Mucosa of stomach (tissue), 1 donor: Measurements from ENCODE around the gene OR7G2.
"Not testable (repeated sequence)": the region's sequence is repeated elsewhere in the genome, so short reads cannot be mapped to it uniquely, and the experiment has no call there.

ENCODE experiments used
- H3K27me3 ChIP-seq: one replicate; pipeline ENCODE4 v1.7.0; 2013; ENCODE audit warnings: mild to moderate bottlenecking, low read length; ENCODE audit not compliant: control insufficient read depth, insufficient read depth
- H3K36me3 ChIP-seq: one replicate; pipeline ENCODE4 v1.7.0; 2013; ENCODE audit warnings: low read length; ENCODE audit not compliant: control insufficient read depth, insufficient read depth
- H3K4me1 ChIP-seq: one replicate; pipeline ENCODE4 v1.7.0; 2013; ENCODE audit warnings: mild to moderate bottlenecking, low read length; ENCODE audit not compliant: control insufficient read depth, insufficient read depth
- H3K4me3 ChIP-seq: one replicate; pipeline ENCODE4 v1.7.0; 2013; ENCODE audit warnings: low read length
- H3K9ac ChIP-seq: one replicate; pipeline ENCODE4 v1.7.0; 2013; ENCODE audit warnings: mild to moderate bottlenecking, low read length, moderate library complexity
- H3K9me3 ChIP-seq: one replicate; pipeline ENCODE4 v1.7.0; 2013; ENCODE audit warnings: mild to moderate bottlenecking, low read length, moderate library complexity; ENCODE audit not compliant: control insufficient read depth
- donor health status: Pancreatic carcinoma.

OR7G2 gene

DNA sequence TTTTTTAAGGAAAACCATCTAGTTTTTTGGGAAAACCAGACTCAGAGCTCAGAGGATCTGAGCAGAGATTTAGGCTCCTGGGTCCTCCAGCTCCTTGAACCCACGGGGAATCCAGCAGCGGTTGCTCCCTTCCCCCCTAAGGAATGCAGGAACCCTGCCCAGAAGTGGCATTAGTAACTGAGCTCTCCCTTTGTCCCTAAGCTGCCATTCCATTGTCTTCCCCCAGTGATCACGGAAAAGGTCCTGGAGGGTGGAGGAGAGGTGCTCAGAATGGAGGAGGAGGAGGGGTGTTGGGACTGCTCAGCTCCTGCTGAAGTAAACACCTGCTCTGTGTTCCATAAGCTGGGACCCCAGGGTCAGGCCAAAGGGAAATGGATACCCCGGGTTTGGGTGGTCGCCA is 37.2 kb downstream of the OR7G2 start:
- H3K4me1 ChIP-seq = peaks cover 1% of the 10 kb centered on the region
- H3K4me3 ChIP-seq = no peak overlapping the region
- H3K9ac ChIP-seq = no peak overlapping the region

GRCh38 chr19:9065457-9066014 is 41.7 kb downstream of the OR7G2 start:
- Histone ChIP-seq H3K9ac (no peak overlapping the region), H3K27me3 (no peaks in the 10 kb centered on the region), H3K9me3 (no peaks in the 10 kb centered on the region), H3K36me3 (no peaks in the 10 kb centered on the region), H3K4me3 (no peak overlapping the region), H3K4me1 (no peaks in the 10 kb centered on the region)

More for the DNA sequence above, 37.2 kb downstream of the OR7G2 start:
- Histone ChIP-seq H3K9me3 (no peaks in the 10 kb centered on the region), H3K27me3 (no peaks in the 10 kb centered on the region), H3K36me3 (no peaks in the 10 kb centered on the region)

DNA sequence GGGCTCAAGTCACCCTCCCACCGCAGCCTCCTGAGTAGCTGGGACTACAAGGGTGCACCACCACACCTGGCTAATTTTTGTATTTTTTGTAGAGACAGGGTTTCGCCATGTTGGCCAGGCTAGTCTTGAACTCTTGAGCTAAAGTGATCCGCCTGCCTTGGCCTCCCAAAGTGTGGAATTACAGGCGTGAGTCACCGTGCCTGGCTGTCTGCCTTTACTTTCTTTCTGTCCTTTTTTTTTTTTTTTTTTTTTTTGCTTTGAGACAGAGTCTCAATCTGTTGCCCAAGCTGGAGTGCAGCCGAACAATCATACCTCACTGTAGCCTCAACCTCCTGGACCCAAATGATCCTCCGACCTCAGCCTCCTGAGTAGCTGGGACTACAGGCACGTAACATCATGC is 45.4 kb downstream of the OR7G2 start:
- H3K36me3 ChIP-seq = no peaks in the 10 kb centered on the region
- peaks cover 3% of the 10 kb centered on the region for H3K27me3 ChIP-seq
- no peaks in the 10 kb centered on the region for H3K4me1 ChIP-seq
- H3K9ac ChIP-seq = no peak overlapping the region
- H3K9me3 ChIP-seq = no peaks in the 10 kb centered on the region
- H3K4me3 ChIP-seq = no peak overlapping the region

GRCh38 chr19:9060564-9061340 is 46.5 kb downstream of the OR7G2 start:
- H3K9ac ChIP-seq = no peak overlapping the region
- no peaks in the 10 kb centered on the region for H3K9me3 ChIP-seq
- H3K4me1 ChIP-seq = no peaks in the 10 kb centered on the region
- peaks cover 3% of the 10 kb centered on the region for H3K27me3 ChIP-seq
- no peak overlapping the region for H3K4me3 ChIP-seq
- H3K36me3 ChIP-seq = no peaks in the 10 kb centered on the region

- peaks cover 3% of the 10 kb centered on the region for H3K27me3 ChIP-seq
- no peaks in the 10 kb centered on the region for H3K36me3 ChIP-seq
- H3K4me1 ChIP-seq = no peaks in the 10 kb centered on the region
- H3K4me3 ChIP-seq = no peak overlapping the region
- no peak overlapping the region for H3K9ac ChIP-seq
- H3K9me3 ChIP-seq = no peaks in the 10 kb centered on the region
Observed at GRCh38 chr19:9058905-9059667, 48.2 kb downstream of the OR7G2 start.

- H3K4me3 ChIP-seq = no peak overlapping the region
- H3K27me3 ChIP-seq = peaks cover 3% of the 10 kb centered on the region
- no peaks in the 10 kb centered on the region for H3K9me3 ChIP-seq
- H3K9ac ChIP-seq = no peak overlapping the region
- H3K4me1 ChIP-seq = no peaks in the 10 kb centered on the region
- H3K36me3 ChIP-seq = no peaks in the 10 kb centered on the region
Observed at GRCh38 chr19:9057505-9058258, 49.6 kb downstream of the OR7G2 start.

- H3K4me1 ChIP-seq, H3K4me3 ChIP-seq, H3K9me3 ChIP-seq, H3K36me3 ChIP-seq, H3K27me3 ChIP-seq, H3K9ac ChIP-seq: not testable (repeated sequence)
Observed at GRCh38 chr19:9056131-9056530, 51.1 kb downstream of the OR7G2 start.

DNA sequence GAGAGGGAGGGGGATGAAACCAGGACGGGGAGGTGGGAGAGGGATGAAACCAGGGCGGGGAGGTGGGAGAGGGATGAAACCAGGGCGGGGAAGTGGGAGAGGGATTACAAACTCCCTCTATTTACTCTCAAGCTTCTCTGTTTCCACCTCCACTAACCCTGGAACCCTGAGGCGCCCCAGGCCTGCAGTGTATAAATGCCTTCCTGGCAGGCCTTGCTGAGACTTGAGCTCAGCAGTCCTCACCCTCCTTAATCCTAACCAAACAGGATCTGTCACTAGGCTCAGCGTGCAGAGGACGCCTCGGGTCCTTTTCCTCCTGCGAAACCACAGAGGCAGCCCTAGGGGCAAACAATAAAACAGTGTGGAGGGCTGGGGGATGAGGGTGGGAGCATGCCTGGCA is 52.5 kb downstream of the OR7G2 start:
- Histone ChIP-seq H3K4me1 (no peaks in the 10 kb centered on the region), H3K9ac (no peak overlapping the region), H3K4me3 (no peak overlapping the region), H3K36me3 (no peaks in the 10 kb centered on the region), H3K27me3 (peaks cover 3% of the 10 kb centered on the region), H3K9me3 (no peaks in the 10 kb centered on the region)

- H3K27me3 ChIP-seq = peaks cover 3% of the 10 kb centered on the region
- H3K9me3 ChIP-seq = no peaks in the 10 kb centered on the region
- no peaks in the 10 kb centered on the region for H3K4me1 ChIP-seq
- H3K36me3 ChIP-seq = no peaks in the 10 kb centered on the region
- no peak overlapping the region for H3K4me3 ChIP-seq
- H3K9ac ChIP-seq = no peak overlapping the region
Observed at GRCh38 chr19:9054207-9054606, 53.1 kb downstream of the OR7G2 start.

DNA sequence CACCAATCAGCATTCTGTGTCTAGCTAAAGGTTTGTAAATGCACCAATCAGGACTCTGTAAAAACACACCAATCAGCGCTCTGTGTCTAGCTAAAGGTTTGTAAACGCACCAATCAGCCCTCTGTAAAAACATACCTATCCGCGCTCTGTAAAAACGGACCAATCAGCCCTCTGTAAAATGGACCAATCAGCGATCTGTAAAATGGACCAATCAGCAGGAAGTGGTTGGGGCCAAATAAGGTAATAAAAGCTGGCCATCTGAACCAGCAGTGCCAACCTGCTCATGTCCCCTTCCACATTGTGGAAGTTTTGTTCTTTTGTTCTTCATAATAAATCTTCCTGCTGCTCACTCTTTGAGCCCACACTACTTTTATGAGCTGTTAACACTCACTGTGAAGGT is 53.6 kb downstream of the OR7G2 start:
- not testable (repeated sequence) for H3K4me1 ChIP-seq, H3K36me3 ChIP-seq, H3K4me3 ChIP-seq, H3K27me3 ChIP-seq, H3K9me3 ChIP-seq, H3K9ac ChIP-seq

GRCh38 chr19:9052894-9053293 is 54.4 kb downstream of the OR7G2 start:
- no peaks in the 10 kb centered on the region for H3K4me1 ChIP-seq
- no peaks in the 10 kb centered on the region for H3K36me3 ChIP-seq
- H3K9ac ChIP-seq = no peak overlapping the region
- H3K4me3 ChIP-seq = no peak overlapping the region
- H3K27me3 ChIP-seq = peaks cover under 1% of the 10 kb centered on the region
- H3K9me3 ChIP-seq = no peaks in the 10 kb centered on the region
